KOPT-K1 (cell line): ENCODE results near the gene CCL24.
"Not testable (repeated sequence)": the region's sequence is repeated elsewhere in the genome, so short reads cannot be mapped to it uniquely, and the experiment has no call there.

Source experiments
- H3K27ac ChIP-seq: fragments of 200-600 bp; sonication (generic); 2 replicates; pipeline ENCODE4 v1.5.1; 2016; ENCODE audit warnings: antibody characterized with exemption, mild to moderate bottlenecking, low read depth, low read length; ENCODE audit not compliant: poor library complexity, severe bottlenecking
- H3K36me3 ChIP-seq: fragments of 200-600 bp; sonication (generic); 2 replicates; pipeline ENCODE4 v1.5.1; 2017; ENCODE audit warnings: antibody characterized with exemption, mild to moderate bottlenecking, low read length, moderate library complexity; ENCODE audit not compliant: insufficient read depth
- H3K9me3 ChIP-seq: fragments of 200-600 bp; sonication (generic); 2 replicates; pipeline ENCODE4 v1.5.1; 2017; ENCODE audit warnings: antibody characterized with exemption, low read length, mild to moderate bottlenecking; ENCODE audit not compliant: insufficient read depth, poor library complexity, severe bottlenecking

The CCL24 gene, protein sequence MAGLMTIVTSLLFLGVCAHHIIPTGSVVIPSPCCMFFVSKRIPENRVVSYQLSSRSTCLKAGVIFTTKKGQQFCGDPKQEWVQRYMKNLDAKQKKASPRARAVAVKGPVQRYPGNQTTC

GRCh38 chr7:75813781-75814236 is at the start of gene CCL24:
CCL24 (minus strand) TSS chr7:75813806; CDS start chr7:75813715, 91 bp downstream.
- no peaks in the 10 kb centered on the region for H3K36me3 ChIP-seq
- H3K9me3 ChIP-seq, result no peaks in the 10 kb centered on the region
- H3K27ac ChIP-seq, result no peak within 1 kb of the TSS

GRCh38 chr7:75861636-75862035 is 48.0 kb upstream of the CCL24 start:
- Histone ChIP-seq H3K27ac (no peak overlapping the region), H3K36me3 (no peaks in the 10 kb centered on the region), H3K9me3 (no peaks in the 10 kb centered on the region)

DNA sequence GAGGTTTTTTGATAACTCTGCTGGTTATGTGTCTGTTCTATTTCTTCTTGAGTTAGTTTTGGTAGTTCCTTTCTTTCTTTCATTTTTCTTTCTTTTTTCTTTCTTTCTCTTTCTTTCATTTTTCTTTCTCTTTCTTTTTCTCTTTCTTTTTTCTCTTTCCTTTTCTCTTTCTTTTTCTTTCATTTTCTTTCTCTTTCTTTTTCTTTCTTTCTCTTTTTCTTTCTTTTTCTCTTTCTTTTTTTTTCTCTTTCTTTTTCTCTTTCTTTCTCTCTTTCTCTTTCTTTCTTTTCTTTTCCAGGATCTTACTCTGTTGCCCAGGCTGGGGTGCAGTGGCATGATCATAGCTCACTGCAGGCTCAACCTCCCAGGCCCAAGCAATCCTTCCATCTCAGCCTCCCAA is 44.8 kb upstream of the CCL24 start:
- no peaks in the 10 kb centered on the region for H3K9me3 ChIP-seq
- no peaks in the 10 kb centered on the region for H3K36me3 ChIP-seq
- no peak overlapping the region for H3K27ac ChIP-seq

DNA sequence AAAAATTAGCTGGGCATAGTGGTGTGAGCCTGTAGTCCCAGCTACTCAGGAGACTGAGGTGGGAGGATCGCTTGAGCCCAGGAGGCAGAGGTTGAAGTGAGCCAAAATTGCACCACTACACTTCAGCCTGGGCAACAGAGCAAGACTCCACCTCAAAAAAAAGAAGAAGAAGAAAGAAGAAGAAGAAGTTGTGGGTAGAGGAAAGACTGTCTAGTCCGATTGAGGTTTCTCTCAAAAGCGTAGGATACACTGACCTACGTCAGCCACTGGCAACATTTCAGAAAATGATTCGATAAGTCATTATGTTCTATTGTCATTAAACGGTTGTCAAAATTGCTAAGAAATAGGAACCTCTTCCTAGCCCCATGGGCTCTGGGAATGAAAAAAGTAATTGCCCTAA is 42.9 kb upstream of the CCL24 start:
- no peaks in the 10 kb centered on the region for H3K36me3 ChIP-seq
- no peaks in the 10 kb centered on the region for H3K9me3 ChIP-seq
- H3K27ac ChIP-seq, result no peak overlapping the region

DNA sequence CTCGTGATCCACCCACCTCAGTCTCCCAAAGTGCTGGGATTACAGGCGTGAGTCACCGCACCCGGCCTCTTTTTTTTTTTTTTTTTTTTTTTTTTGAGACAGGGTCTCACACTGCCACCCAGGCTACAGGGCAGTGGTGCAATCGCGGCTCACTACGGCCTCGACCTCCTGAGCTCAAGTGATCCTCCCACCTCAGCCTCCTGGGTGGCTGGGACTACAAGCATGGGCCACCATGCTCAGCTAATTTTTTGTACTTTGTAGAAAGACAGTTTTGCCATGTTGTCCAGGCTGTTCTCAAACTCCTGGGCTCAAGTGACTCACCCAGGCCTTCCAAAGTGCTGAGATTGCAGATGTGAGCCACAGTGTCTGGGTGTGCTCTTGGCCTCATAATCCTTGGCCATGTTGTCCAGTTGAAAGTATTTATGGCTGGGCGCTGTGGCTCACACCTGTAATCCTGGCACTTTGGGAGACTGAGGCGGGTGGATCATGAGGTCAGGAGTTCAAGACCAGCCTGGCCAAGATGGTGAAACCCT is 41.3 kb upstream of the CCL24 start:
- H3K27ac ChIP-seq, H3K36me3 ChIP-seq, H3K9me3 ChIP-seq: not testable (repeated sequence)

DNA sequence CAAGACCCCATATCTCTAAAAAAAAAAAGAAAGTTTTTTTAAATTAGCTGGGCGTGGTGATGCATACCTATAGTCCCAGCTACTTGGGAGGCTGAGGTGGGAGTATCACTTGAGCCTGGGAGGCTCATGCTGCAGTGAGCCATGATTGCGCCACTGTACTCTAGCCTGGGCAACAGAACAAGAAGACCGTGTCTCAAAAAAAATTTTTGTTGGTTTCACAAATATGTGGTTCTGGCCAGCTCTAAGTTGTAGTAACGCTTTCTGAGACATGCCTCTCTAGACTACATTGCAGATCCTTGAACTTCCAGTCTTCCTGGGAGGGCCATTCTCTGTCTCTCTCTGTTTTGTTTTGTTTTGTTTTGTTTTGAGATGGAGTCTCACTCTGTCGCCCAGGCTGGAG is 40.6 kb upstream of the CCL24 start:
- Histone ChIP-seq H3K9me3 (no peaks in the 10 kb centered on the region), H3K36me3 (no peaks in the 10 kb centered on the region), H3K27ac (no peak overlapping the region)

- H3K36me3 ChIP-seq, result no peaks in the 10 kb centered on the region
- H3K9me3 ChIP-seq, result no peaks in the 10 kb centered on the region
- no peak overlapping the region for H3K27ac ChIP-seq
Observed at GRCh38 chr7:75850235-75850634, 36.6 kb upstream of the CCL24 start.

DNA sequence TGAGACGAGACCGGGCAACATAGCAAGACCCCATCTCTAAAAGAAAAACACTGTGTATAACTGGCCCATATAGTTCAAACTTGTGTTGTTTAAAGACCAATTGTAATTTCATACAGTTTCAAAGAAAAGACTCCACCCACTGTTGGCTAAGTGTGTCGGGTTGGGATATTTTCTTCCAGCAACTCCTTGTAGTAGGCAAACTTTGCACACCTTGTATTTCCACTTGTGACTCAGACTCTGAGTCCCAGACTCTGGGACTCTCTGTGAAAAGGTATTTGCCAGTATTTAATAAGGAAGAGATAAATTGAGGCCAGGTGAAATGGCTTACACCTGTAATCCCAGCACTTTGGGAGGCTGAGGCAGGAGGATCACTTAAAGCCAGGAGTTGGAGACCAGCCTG is 36.0 kb upstream of the CCL24 start:
- Histone ChIP-seq H3K9me3 (no peaks in the 10 kb centered on the region), H3K36me3 (no peaks in the 10 kb centered on the region), H3K27ac (no peak overlapping the region)

- no peaks in the 10 kb centered on the region for H3K9me3 ChIP-seq
- no peaks in the 10 kb centered on the region for H3K36me3 ChIP-seq
- H3K27ac ChIP-seq, result no peak overlapping the region
Observed at GRCh38 chr7:75847707-75848106, 34.1 kb upstream of the CCL24 start.

- H3K27ac ChIP-seq, H3K9me3 ChIP-seq, H3K36me3 ChIP-seq: not testable (repeated sequence)
Observed at GRCh38 chr7:75845132-75845531, 31.5 kb upstream of the CCL24 start.

- H3K27ac ChIP-seq, result no peak overlapping the region
- H3K36me3 ChIP-seq, result no peaks in the 10 kb centered on the region
- H3K9me3 ChIP-seq, result no peaks in the 10 kb centered on the region
Observed at GRCh38 chr7:75844158-75844557, 30.6 kb upstream of the CCL24 start.

GRCh38 chr7:75843613-75844116 is 30.1 kb upstream of the CCL24 start:
- Histone ChIP-seq H3K9me3 (no peaks in the 10 kb centered on the region), H3K27ac (no peak overlapping the region), H3K36me3 (no peaks in the 10 kb centered on the region)

GRCh38 chr7:75842836-75843446 is 29.3 kb upstream of the CCL24 start:
- H3K36me3 ChIP-seq, result no peaks in the 10 kb centered on the region
- no peak overlapping the region for H3K27ac ChIP-seq
- no peaks in the 10 kb centered on the region for H3K9me3 ChIP-seq

GRCh38 chr7:75840029-75840428 is 26.4 kb upstream of the CCL24 start:
- no peaks in the 10 kb centered on the region for H3K9me3 ChIP-seq
- H3K36me3 ChIP-seq, result no peaks in the 10 kb centered on the region
- H3K27ac ChIP-seq, result no peak overlapping the region

DNA sequence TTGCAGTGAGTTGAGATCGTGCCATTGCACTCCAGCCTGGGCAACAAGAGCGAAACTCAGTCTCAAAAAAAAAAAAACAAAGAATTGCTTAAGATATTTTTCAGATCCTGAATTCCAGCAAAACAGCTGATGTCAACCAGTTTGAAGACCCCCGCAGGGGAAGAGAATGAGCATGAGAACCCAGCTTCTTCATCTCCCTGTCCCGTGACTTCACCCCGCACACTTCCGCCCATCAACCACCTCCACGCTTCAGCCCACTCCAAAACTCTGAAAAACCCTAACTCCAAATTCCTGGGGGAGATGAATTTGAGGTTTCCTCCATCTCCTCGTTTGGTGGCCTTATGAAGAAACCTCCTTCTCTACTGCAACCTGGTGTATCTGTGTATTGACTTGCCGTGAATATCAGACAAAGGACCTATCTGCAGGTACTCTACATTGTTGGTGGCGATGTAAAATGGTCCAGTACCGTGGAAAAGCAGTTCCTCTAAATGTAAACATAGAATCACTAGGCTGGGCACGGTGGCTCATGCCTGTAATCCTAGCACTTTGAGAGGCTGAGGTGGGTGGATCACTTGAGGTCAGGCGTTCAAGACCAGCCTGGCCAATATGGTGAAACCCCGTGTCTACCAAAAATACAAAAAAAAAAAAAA is 24.8 kb upstream of the CCL24 start:
- H3K27ac ChIP-seq, H3K36me3 ChIP-seq, H3K9me3 ChIP-seq: not testable (repeated sequence)
